ENCODE data around the gene RFX1. TPM values are rescaled to one million over a fixed set of nuclear protein-coding genes. Genes with fewer than 3 reads are reported as not detected.

The RFX1 gene
- total RNA-seq, 2 experiments from 2014 or later: 14.6 to 16.3 TPM

- Histone ChIP-seq H3K27me3 (ENCODE audit: control insufficient read depth in 1 of 2, insufficient read depth in 2 of 2, low read length in 2 of 2) (no peaks in the 10 kb centered on the region), H3K4me1 (ENCODE audit: insufficient read depth, low read length) (no peaks in the 10 kb centered on the region), H3K36me3 (ENCODE audit: insufficient read depth, low read length) (peaks cover 51% of the 10 kb centered on the region), H3K4me3 (ENCODE audit: low read length) (no peak overlapping the region), H3K27ac (ENCODE audit: low read depth in 1 of 2, low read length in 2 of 2) (no peak overlapping the region), H3K9me3 (ENCODE audit: control insufficient read depth in 1 of 2, insufficient read depth in 1 of 2, low read length in 2 of 2) (no peaks in the 10 kb centered on the region)
- no peaks in the 10 kb centered on the region for H3K9me3 Mint-ChIP-seq
- no peaks in the 10 kb centered on the region for H3K27me3 Mint-ChIP-seq
- ChIA-PET CTCF (no interaction called here), POLR2A (no interaction called here)
- DNase-seq (no peak), ATAC-seq (ENCODE audit: poor library complexity) (no peak)
- no peak overlapping the region for H3K4me3 Mint-ChIP-seq
- H3K4me1 Mint-ChIP-seq (ENCODE audit: low read depth): no peaks in the 10 kb centered on the region
- peaks cover 51% of the 10 kb centered on the region for H3K36me3 Mint-ChIP-seq (ENCODE audit: low read depth)
- no peak for TF ChIP-seq CTCF (IDR thresholded peaks at IDR 0.05)
- H3K27ac Mint-ChIP-seq: no peak overlapping the region
- intact Hi-C loops (cut with DNase I, micrococcal nuclease): no loop called here
Observed at GRCh38 chr19:13966684-13967128, 39.4 kb downstream of the RFX1 start.

GRCh38 chr19:13965926-13966683 lies 40.0 kb downstream of the RFX1 start:
- Mint-ChIP-seq H3K27ac (no peak overlapping the region), H3K4me1 (ENCODE audit: low read depth) (no peaks in the 10 kb centered on the region), H3K36me3 (ENCODE audit: low read depth) (peaks cover 52% of the 10 kb centered on the region), H3K27me3 (no peaks in the 10 kb centered on the region), H3K4me3 (no peak overlapping the region), H3K9me3 (no peaks in the 10 kb centered on the region)
- Histone ChIP-seq H3K27ac (ENCODE audit: low read depth in 1 of 2, low read length in 2 of 2) (no peak overlapping the region), H3K9me3 (ENCODE audit: control insufficient read depth in 1 of 2, insufficient read depth in 1 of 2, low read length in 2 of 2) (no peaks in the 10 kb centered on the region), H3K36me3 (ENCODE audit: insufficient read depth, low read length) (peaks cover 53% of the 10 kb centered on the region), H3K4me1 (ENCODE audit: insufficient read depth, low read length) (no peaks in the 10 kb centered on the region), H3K27me3 (ENCODE audit: control insufficient read depth in 1 of 2, insufficient read depth in 2 of 2, low read length in 2 of 2) (no peaks in the 10 kb centered on the region), H3K4me3 (ENCODE audit: low read length) (no peak overlapping the region)
- POLR2A ChIA-PET: no interaction called here
- ATAC-seq (ENCODE audit: poor library complexity) (no peak), DNase-seq (no peak)
- CTCF ChIA-PET: no interaction called here
- TF ChIP-seq CTCF (IDR thresholded peaks at IDR 0.05): no peak
- intact Hi-C loops (cut with DNase I, micrococcal nuclease): no loop called here

GRCh38 chr19:13965377-13965896 lies 40.7 kb downstream of the RFX1 start:
- Mint-ChIP-seq H3K36me3 (ENCODE audit: low read depth) (peaks cover 51% of the 10 kb centered on the region), H3K4me3 (no peak overlapping the region), H3K27me3 (no peaks in the 10 kb centered on the region), H3K27ac (no peak overlapping the region), H3K9me3 (no peaks in the 10 kb centered on the region), H3K4me1 (ENCODE audit: low read depth) (no peaks in the 10 kb centered on the region)
- H3K4me1 ChIP-seq (ENCODE audit: insufficient read depth, low read length): peaks cover 2% of the 10 kb centered on the region
- ATAC-seq (ENCODE audit: poor library complexity) (no peak), DNase-seq (no peak)
- H3K4me3 ChIP-seq (ENCODE audit: low read length): no peak overlapping the region
- CTCF ChIA-PET: no interaction called here
- peaks cover 59% of the 10 kb centered on the region for H3K36me3 ChIP-seq (ENCODE audit: insufficient read depth, low read length)
- H3K27ac ChIP-seq (ENCODE audit: low read depth in 1 of 2, low read length in 2 of 2): no peak overlapping the region
- no peak for TF ChIP-seq CTCF (IDR thresholded peaks at IDR 0.05)
- no peaks in the 10 kb centered on the region for H3K27me3 ChIP-seq (ENCODE audit: control insufficient read depth in 1 of 2, insufficient read depth in 2 of 2, low read length in 2 of 2)
- POLR2A ChIA-PET: no interaction called here
- intact Hi-C loops (cut with DNase I, micrococcal nuclease): no loop called here
- no peaks in the 10 kb centered on the region for H3K9me3 ChIP-seq (ENCODE audit: control insufficient read depth in 1 of 2, insufficient read depth in 1 of 2, low read length in 2 of 2)

All from CD4-positive, alpha-beta T cell (primary cell).